Osteoblast (primary cell): ENCODE results near the gene USF3. TPM values are rescaled to one million over a fixed set of nuclear protein-coding genes. Genes with fewer than 3 reads are reported as not detected.

Experiments used
- DNase-seq: peaks from one replicate; pipeline ENCODE4 v3.0.0; 2011; ENCODE audit warnings: low spot score, mixed read lengths; ENCODE audit not compliant: insufficient read length; ENCODE audit errors: missing footprints
- H2AFZ ChIP-seq: 2 replicates; pipeline ENCODE4 v1.6.0; 2011; ENCODE audit warnings: mild to moderate bottlenecking, low read length
- H3K27ac ChIP-seq: 2 replicates; pipeline ENCODE4 v1.5.1; 2011; ENCODE audit warnings: mild to moderate bottlenecking, low read depth, low read length, moderate library complexity
- H3K27me3 ChIP-seq: 2 replicates; pipeline ENCODE4 v1.6.0; 2012; ENCODE audit warnings: mild to moderate bottlenecking, control low read depth, inconsistent platforms, low read length, moderate library complexity; ENCODE audit not compliant: insufficient read depth
- H3K36me3 ChIP-seq: 2 replicates; pipeline ENCODE4 v1.5.1; 2011; ENCODE audit warnings: mild to moderate bottlenecking, low read length, control low read depth, moderate library complexity; ENCODE audit not compliant: insufficient read depth
- H3K4me1 ChIP-seq: 2 replicates; pipeline ENCODE4 v1.5.1; 2011; ENCODE audit warnings: mild to moderate bottlenecking, low read length, control low read depth, moderate library complexity; ENCODE audit not compliant: insufficient read depth
- H3K4me2 ChIP-seq: 2 replicates; pipeline ENCODE4 v1.6.0; 2011; ENCODE audit warnings: mild to moderate bottlenecking, low read length; ENCODE audit not compliant: insufficient read depth
- H3K4me3 ChIP-seq: fragments of 200-600 bp; sonication (generic); 3 replicates; pipeline ENCODE4 v1.5.1; 2012; ENCODE audit warnings: mild to moderate bottlenecking, low read length, inconsistent platforms; ENCODE audit not compliant: insufficient read depth
- H3K79me2 ChIP-seq: 2 replicates; pipeline ENCODE4 v1.6.0; 2012; ENCODE audit warnings: mild to moderate bottlenecking, low read length, control low read depth, inconsistent platforms; ENCODE audit not compliant: insufficient read depth
- H3K9me3 ChIP-seq: 2 replicates; pipeline ENCODE4 v1.5.1; 2011; ENCODE audit warnings: low read depth, low read length, control low read depth
- H4K20me1 ChIP-seq: 2 replicates; pipeline ENCODE4 v1.6.0; 2012; ENCODE audit warnings: mild to moderate bottlenecking, low read length, control low read depth; ENCODE audit not compliant: insufficient read depth
- CTCF ChIP-seq: IDR thresholded peaks from 2 replicates; pipeline ENCODE4 v1.5.1; 2011; ENCODE audit warnings: mild to moderate bottlenecking, low read depth, low read length, moderate library complexity; ENCODE audit errors: extremely low read depth
- total RNA-seq: library from RNA; depleted of rRNA; stranded (reverse); fragments of >200 nt; gene quantifications from 2 replicates; pipeline ENCODE4 v1.2.3, GENCODE V29; 2012

The USF3 gene
- total RNA-seq, 1 donor, result 10.5 TPM

- Histone ChIP-seq H3K4me3 (no peak overlapping the region), H3K4me1 (no peaks in the 10 kb centered on the region), H3K27ac (no peak overlapping the region), H3K9me3 (no peaks in the 10 kb centered on the region), H2AFZ (no peak overlapping the region), H3K4me2 (no peak overlapping the region), H3K79me2 (no peaks in the 10 kb centered on the region), H4K20me1 (no peaks in the 10 kb centered on the region), H3K36me3 (peaks cover 23% of the 10 kb centered on the region), H3K27me3 (no peaks in the 10 kb centered on the region)
- no peak for TF ChIP-seq CTCF
- no peak for DNase-seq
Observed at GRCh38 chr3:113659101-113659541, 37.3 kb downstream of the USF3 start.

DNA sequence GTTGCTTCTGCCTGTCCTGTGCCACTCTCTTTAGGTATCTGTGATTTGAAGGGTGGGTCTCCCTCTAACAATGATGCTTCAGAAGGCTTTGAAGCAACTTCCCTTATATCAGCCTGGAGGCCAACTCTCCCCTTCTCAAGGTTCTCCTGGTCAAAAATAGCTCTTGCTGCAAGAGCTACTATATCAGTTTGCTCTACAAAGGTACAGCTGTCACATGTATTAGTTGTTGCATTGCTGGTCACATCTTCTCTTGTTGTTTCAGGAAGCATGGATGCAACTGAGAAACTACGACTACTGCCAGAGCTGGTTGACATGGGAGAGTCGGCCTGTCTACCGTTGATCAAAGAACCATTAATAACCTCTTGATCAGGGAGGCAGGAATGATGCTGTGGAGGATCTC, 38.3 kb downstream of the USF3 start:
- Histone ChIP-seq H3K27me3 (no peaks in the 10 kb centered on the region), H3K79me2 (no peaks in the 10 kb centered on the region), H3K27ac (no peak overlapping the region), H2AFZ (no peak overlapping the region), H3K4me1 (no peaks in the 10 kb centered on the region), H4K20me1 (no peaks in the 10 kb centered on the region), H3K4me3 (no peak overlapping the region), H3K9me3 (no peaks in the 10 kb centered on the region), H3K4me2 (no peak overlapping the region), H3K36me3 (peaks cover 22% of the 10 kb centered on the region)
- no peak for TF ChIP-seq CTCF
- DNase-seq, result no peak

DNA sequence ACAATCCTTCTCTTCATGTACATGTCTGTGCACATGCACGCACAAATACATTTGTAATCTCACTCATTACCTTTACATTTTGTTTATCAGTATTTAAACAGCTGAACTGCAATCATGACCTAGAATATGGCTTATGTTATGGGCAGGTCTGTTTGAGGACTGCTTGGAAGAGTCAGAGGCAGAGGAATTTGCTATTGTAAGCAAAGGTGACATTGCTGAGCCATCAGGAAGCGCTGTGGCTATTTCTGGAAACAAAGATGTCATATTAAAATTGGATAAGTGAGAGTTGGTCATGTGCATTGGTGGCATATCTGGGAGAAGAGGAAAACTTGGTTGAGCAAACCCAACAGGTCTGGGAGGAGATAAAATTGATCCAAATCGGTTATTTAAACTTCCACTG, 41.6 kb downstream of the USF3 start:
- DNase-seq, result no peak
- peaks cover 15% of the 10 kb centered on the region for H3K36me3 ChIP-seq
- no peak overlapping the region for H3K4me3 ChIP-seq
- no peaks in the 10 kb centered on the region for H3K9me3 ChIP-seq
- H3K27me3 ChIP-seq, result no peaks in the 10 kb centered on the region
- H3K4me2 ChIP-seq, result no peak overlapping the region
- H3K79me2 ChIP-seq, result no peaks in the 10 kb centered on the region
- TF ChIP-seq CTCF, result no peak
- H3K27ac ChIP-seq, result no peak overlapping the region
- H2AFZ ChIP-seq, result no peak overlapping the region
- H3K4me1 ChIP-seq, result no peaks in the 10 kb centered on the region
- no peaks in the 10 kb centered on the region for H4K20me1 ChIP-seq

DNA sequence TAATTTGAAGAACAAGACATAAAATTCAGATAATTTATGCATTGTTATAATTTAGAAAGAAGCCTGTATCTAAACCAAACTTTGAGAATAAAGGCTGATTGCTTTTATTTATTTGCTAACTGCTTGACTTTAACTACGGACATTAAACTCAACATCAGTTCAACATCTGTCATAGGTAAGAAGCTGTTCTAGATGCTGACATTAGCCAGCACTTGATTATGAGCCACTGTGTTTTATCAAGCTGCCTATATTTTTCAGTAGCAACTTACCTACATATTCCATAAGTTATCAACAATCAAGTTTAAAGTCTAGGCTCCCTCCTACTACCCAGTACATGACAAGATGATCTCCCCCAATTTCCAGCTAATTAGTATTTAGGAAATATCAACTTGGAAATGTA, 42.1 kb downstream of the USF3 start:
- no peak overlapping the region for H3K4me3 ChIP-seq
- no peaks in the 10 kb centered on the region for H3K9me3 ChIP-seq
- H3K27ac ChIP-seq, result no peak overlapping the region
- no peaks in the 10 kb centered on the region for H3K79me2 ChIP-seq
- DNase-seq, result no peak
- TF ChIP-seq CTCF, result no peak
- H3K27me3 ChIP-seq, result no peaks in the 10 kb centered on the region
- H3K36me3 ChIP-seq, result peaks cover 9% of the 10 kb centered on the region
- H3K4me1 ChIP-seq, result no peaks in the 10 kb centered on the region
- H2AFZ ChIP-seq, result no peak overlapping the region
- no peaks in the 10 kb centered on the region for H4K20me1 ChIP-seq
- no peak overlapping the region for H3K4me2 ChIP-seq
